ENCODE data around the gene GAS6.
"Not testable (repeated sequence)": the region's sequence is repeated elsewhere in the genome, so short reads cannot be mapped to it uniquely, and the experiment has no call there.

GAS6 gene

DNA sequence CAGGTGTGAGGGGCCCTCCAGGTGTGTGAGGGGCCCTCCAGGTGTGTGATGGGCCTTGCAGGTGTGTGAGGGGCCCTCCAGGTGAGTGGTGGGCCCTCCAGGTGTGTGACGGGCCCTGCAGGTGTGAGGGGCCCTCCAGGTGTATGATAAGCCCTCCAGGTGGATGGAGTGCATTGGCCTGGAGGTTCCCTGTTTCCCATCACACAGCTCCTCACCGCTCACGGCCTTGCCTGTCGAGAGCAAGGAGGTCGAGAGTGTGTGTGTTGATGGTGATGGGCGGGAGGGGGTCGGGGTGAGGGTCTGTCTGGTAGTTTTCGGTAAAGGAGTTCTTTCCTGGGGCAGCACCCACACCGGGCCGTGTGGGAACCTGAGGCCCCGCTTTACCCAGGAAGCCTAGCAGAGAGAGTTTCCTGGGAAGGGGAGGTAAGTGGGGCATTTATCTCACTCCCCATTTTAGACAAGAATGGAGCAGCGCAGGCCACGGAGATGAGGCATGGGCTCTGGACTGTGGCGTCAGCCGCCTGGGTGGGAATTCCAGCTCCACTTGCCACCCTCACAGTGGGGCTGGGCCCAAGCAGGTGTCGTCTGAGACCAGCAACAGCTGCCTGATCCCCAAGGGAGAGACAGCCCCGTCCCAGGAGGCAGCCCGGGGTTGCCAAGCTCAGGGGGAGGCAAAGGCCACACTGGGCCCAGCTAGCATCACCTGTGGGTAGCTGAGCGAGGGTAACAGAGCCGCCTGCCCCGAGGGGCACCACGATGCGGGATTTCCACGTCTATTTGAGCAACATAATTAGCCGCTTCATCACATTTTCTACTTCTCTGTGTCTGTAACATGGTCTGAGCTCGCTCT, 10.9 kb upstream of the GAS6 start:
- TF ChIP-seq ZIC2 (tag by site-specific recombination; IDR thresholded peaks at IDR 0.05) (peak; percentile 22; the same call in 1 of the 2 replicates), ZEB2 (tag by site-specific recombination; IDR thresholded peaks at IDR 0.05) (0 out of 2 replicates have a peak, but pooled peaks have one; percentile 3), GLIS1 (tag by site-specific recombination; IDR thresholded peaks at IDR 0.05) (0 out of 2 replicates have a peak, but pooled peaks have one; percentile 38), ZNF426 (tag by site-specific recombination; IDR thresholded peaks at IDR 0.05) (no peak)
- H3K36me3 ChIP-seq (ENCODE audit: control insufficient read depth in 2 of 2, insufficient read depth in 1 of 2, low read length in 2 of 2) = no peaks in the 10 kb centered on the region
- POLR2A ChIA-PET = no interaction called here
- H3K9me3 ChIP-seq (ENCODE audit: control insufficient read depth, insufficient read depth, low read depth, low read length) = no peaks in the 10 kb centered on the region
- CTCF ChIA-PET = no interaction called here
- no peaks in the 10 kb centered on the region for H3K4me1 ChIP-seq (ENCODE audit: control insufficient read depth, insufficient read depth, low read length)
- no peak overlapping the region for H3K4me3 ChIP-seq (ENCODE audit: low read depth, low read length)
- H3K27ac ChIP-seq (ENCODE audit: extremely low read depth, low read depth, low read length) = no peak overlapping the region

DNA sequence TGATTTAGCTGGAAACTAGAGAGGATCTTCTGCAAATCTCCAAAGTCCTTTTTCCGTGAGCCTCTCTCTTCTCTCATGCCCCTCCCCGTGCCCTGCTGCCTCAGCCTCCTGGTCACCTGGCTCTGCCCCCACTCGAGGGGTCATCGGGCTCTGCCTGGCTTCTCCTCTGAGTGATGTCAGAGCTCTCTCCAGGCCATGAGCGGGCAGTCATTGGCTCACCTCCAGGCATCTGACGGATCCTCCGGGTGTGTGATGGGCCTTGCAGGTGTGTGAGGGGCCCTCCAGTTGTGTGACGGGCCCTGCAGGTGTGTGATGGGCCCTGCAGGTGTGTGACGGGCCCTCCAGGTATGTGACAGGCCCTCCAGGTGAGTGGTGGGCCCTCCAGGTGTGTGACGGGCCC, 10.3 kb upstream of the GAS6 start:
- POLR2A ChIA-PET = no interaction called here
- TF ChIP-seq ZNF146 (tag by site-specific recombination; IDR thresholded peaks at IDR 0.05) (no peak), ZEB2 (tag by site-specific recombination; IDR thresholded peaks at IDR 0.05) (peak; percentile 47; the same call in 1 of the 2 replicates)
- H3K4me1 ChIP-seq (ENCODE audit: control insufficient read depth, insufficient read depth, low read length) = no peaks in the 10 kb centered on the region
- H3K4me3 ChIP-seq (ENCODE audit: low read depth, low read length) = no peak overlapping the region
- CTCF ChIA-PET = no interaction called here
- no peaks in the 10 kb centered on the region for H3K9me3 ChIP-seq (ENCODE audit: control insufficient read depth, insufficient read depth, low read depth, low read length)
- H3K27ac ChIP-seq (ENCODE audit: extremely low read depth, low read depth, low read length) = no peak overlapping the region
- no peaks in the 10 kb centered on the region for H3K36me3 ChIP-seq (ENCODE audit: control insufficient read depth in 2 of 2, insufficient read depth in 1 of 2, low read length in 2 of 2)

DNA sequence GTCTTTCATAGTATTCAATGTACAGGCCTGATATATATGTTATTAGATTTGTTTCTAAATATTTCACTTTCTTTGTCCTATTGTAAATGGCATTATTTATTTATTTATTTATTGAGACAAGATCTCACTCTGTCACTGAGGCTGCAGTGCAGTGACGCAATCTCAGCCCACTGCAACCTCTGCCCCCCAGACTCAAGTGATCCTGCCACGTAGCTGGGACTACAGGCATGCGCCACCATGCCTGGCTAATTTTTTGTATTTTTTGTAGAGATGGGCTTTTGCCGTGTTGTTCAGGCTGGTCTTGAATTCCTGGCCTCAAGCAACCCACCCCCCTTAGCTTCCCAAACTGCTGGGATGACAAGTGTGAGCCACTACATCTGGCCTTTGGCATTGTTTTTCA, 5.4 kb upstream of the GAS6 start:
- no peaks in the 10 kb centered on the region for H3K36me3 ChIP-seq (ENCODE audit: control insufficient read depth in 2 of 2, insufficient read depth in 1 of 2, low read length in 2 of 2)
- no peaks in the 10 kb centered on the region for H3K9me3 ChIP-seq (ENCODE audit: control insufficient read depth, insufficient read depth, low read depth, low read length)
- ChIA-PET POLR2A (no interaction called here), CTCF (no interaction called here)
- no peak overlapping the region for H3K4me3 ChIP-seq (ENCODE audit: low read depth, low read length)
- no peaks in the 10 kb centered on the region for H3K4me1 ChIP-seq (ENCODE audit: control insufficient read depth, insufficient read depth, low read length)
- H3K27ac ChIP-seq (ENCODE audit: extremely low read depth, low read depth, low read length) = no peak overlapping the region
- no peak for TF ChIP-seq ZNF596 (tag by site-specific recombination; IDR thresholded peaks at IDR 0.05)
- TF ChIP-seq ZNF175 (tag by site-specific recombination; IDR thresholded peaks at IDR 0.05) = no peak
- TF ChIP-seq ZNF558 (tag by site-specific recombination; IDR thresholded peaks at IDR 0.05) = no peak
- no peak for TF ChIP-seq ZNF391 (tag by site-specific recombination; IDR thresholded peaks at IDR 0.05; ENCODE audit: borderline replicate concordance, low read depth)
- TF ChIP-seq ZNF433 (tag by site-specific recombination; IDR thresholded peaks at IDR 0.05; ENCODE audit: low read depth) = no peak
- TF ChIP-seq ZNF701 (tag by site-specific recombination; IDR thresholded peaks at IDR 0.05) = no peak
- no peak for TF ChIP-seq OVOL3 (tag by site-specific recombination; IDR thresholded peaks at IDR 0.05)
- TF ChIP-seq ZNF23 (tag by site-specific recombination; IDR thresholded peaks at IDR 0.05; ENCODE audit: borderline replicate concordance) = no peak
- no peak for TF ChIP-seq ZNF214 (tag by site-specific recombination; IDR thresholded peaks at IDR 0.05; ENCODE audit: borderline replicate concordance)
- TF ChIP-seq ZNF2 (tag by site-specific recombination; IDR thresholded peaks at IDR 0.05) = no peak
- TF ChIP-seq ZNF10 (tag by site-specific recombination; IDR thresholded peaks at IDR 0.05) = no peak

DNA sequence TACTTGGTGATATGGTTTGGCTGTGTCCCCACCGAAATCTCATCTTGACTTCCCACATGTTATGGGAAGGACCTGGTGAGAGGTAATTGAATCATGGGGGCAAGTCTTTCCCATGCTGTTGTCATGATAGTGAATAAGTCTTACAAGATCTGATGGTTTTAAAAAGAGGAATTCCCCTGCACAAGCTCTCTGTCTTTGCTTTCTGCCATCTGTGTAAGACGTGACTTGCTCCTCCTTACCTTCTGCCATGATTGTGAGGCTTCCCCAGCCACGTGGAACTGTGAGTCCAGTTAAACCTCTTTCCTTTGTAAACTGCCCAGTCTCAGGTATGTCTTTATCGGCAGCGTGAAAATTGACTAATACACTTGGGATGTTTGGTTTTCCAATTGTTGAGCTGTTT, 4.0 kb upstream of the GAS6 start:
- H3K4me3 ChIP-seq (ENCODE audit: low read depth, low read length); H3K9me3 ChIP-seq (ENCODE audit: control insufficient read depth, insufficient read depth, low read depth, low read length); H3K36me3 ChIP-seq (ENCODE audit: control insufficient read depth in 2 of 2, insufficient read depth in 1 of 2, low read length in 2 of 2); POLR2A ChIA-PET; H3K27ac ChIP-seq (ENCODE audit: extremely low read depth, low read depth, low read length); H3K4me1 ChIP-seq (ENCODE audit: control insufficient read depth, insufficient read depth, low read length); CTCF ChIA-PET: not testable (repeated sequence)

DNA sequence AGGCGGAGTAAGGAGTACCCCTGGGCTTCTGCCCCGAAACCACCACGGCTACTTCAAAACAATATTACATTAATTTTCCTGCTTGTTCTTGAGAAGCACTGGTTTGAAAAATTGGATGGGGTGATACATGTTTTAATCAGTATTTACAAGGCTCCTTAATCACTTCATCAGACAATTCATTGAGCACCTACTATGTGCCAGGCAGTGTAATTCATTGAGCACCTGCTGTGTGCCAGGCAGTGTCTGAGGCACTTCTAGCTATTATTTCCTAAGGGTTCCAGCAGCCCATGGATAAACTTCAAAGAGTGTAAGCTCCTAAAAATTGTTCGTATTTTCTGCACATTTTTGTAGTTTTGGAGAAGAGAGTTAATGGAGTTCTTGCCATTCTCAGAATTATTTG, 1.6 kb upstream of the GAS6 start:
- CTCF ChIA-PET = no interaction called here
- TF ChIP-seq ZNF433 (tag by site-specific recombination; IDR thresholded peaks at IDR 0.05; ENCODE audit: low read depth) (no peak), ZNF664 (tag by site-specific recombination; IDR thresholded peaks at IDR 0.05) (peak; percentile 61; the same call in 1 of the 2 replicates)
- Histone ChIP-seq H3K4me3 (ENCODE audit: low read depth, low read length) (no peak overlapping the region), H3K36me3 (ENCODE audit: control insufficient read depth in 2 of 2, insufficient read depth in 1 of 2, low read length in 2 of 2) (no peaks in the 10 kb centered on the region), H3K9me3 (ENCODE audit: control insufficient read depth, insufficient read depth, low read depth, low read length) (no peaks in the 10 kb centered on the region), H3K4me1 (ENCODE audit: control insufficient read depth, insufficient read depth, low read length) (no peaks in the 10 kb centered on the region), H3K27ac (ENCODE audit: extremely low read depth, low read depth, low read length) (no peak overlapping the region)
- POLR2A ChIA-PET = no interaction called here

All from HEK293 (cell line).